Peyer's patch (tissue), 4 donors: ENCODE measurements around the gene ADTRP.

ENCODE experiments used
- POLR2A ChIP-seq, 2 donors: fragments of 450-650 bp; IDR thresholded peaks; one replicate each; pipeline ENCODE4 v1.5.1; 2017; ENCODE audit warnings: antibody characterized with exemption in 2 of 2, mild to moderate bottlenecking in 2 of 2, moderate library complexity in 2 of 2
- TF ChIP-seq, protein P1 (sequence below), 6 experiments: fragments of 450-650 bp in 4 of 6; fragments of 200-600 bp in 2 of 6; sonication (generic) in 1 of 6; IDR thresholded peaks; one replicate each; pipeline ENCODE4 v1.5.1; 2017 to 2019; ENCODE audit warnings: antibody characterized with exemption in 6 of 6, mild to moderate bottlenecking in 3 of 6, moderate library complexity in 1 of 6

DNA sequence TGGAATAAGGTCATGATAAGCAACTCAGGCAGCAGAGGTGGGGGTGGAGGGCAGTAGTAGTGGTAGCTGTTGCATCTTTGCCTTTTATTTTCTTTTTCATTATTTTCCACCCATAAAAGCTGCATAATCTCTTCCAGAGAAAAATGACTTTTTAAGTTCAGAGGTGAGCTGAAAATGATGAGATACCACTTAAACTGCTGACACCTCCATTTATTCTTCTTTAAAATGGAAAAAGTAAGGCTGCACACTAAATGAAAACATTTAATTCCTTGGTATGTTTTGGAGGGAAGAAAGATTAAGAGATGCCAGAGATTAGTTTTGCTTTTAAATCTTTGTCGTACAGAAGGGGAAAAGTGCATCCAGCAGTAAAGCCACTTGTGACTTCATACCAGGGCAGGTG lies 97.2 kb downstream of the ADTRP start:
- TF ChIP-seq, protein P1, sequence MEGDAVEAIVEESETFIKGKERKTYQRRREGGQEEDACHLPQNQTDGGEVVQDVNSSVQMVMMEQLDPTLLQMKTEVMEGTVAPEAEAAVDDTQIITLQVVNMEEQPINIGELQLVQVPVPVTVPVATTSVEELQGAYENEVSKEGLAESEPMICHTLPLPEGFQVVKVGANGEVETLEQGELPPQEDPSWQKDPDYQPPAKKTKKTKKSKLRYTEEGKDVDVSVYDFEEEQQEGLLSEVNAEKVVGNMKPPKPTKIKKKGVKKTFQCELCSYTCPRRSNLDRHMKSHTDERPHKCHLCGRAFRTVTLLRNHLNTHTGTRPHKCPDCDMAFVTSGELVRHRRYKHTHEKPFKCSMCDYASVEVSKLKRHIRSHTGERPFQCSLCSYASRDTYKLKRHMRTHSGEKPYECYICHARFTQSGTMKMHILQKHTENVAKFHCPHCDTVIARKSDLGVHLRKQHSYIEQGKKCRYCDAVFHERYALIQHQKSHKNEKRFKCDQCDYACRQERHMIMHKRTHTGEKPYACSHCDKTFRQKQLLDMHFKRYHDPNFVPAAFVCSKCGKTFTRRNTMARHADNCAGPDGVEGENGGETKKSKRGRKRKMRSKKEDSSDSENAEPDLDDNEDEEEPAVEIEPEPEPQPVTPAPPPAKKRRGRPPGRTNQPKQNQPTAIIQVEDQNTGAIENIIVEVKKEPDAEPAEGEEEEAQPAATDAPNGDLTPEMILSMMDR (IDR thresholded peaks at IDR 0.05) = no peak
- no peak for TF ChIP-seq POLR2A (IDR thresholded peaks at IDR 0.05)
